Mucosa of stomach (tissue), 1 donor: Measurements from ENCODE around the gene HNRNPLL.

Experiments
- H3K27me3 ChIP-seq: one replicate; pipeline ENCODE4 v1.7.0; 2013; ENCODE audit warnings: mild to moderate bottlenecking, low read length; ENCODE audit not compliant: control insufficient read depth, insufficient read depth
- H3K36me3 ChIP-seq: one replicate; pipeline ENCODE4 v1.7.0; 2013; ENCODE audit warnings: low read length; ENCODE audit not compliant: control insufficient read depth, insufficient read depth
- H3K4me1 ChIP-seq: one replicate; pipeline ENCODE4 v1.7.0; 2013; ENCODE audit warnings: mild to moderate bottlenecking, low read length; ENCODE audit not compliant: control insufficient read depth, insufficient read depth
- H3K4me3 ChIP-seq: one replicate; pipeline ENCODE4 v1.7.0; 2013; ENCODE audit warnings: low read length
- H3K9ac ChIP-seq: one replicate; pipeline ENCODE4 v1.7.0; 2013; ENCODE audit warnings: mild to moderate bottlenecking, low read length, moderate library complexity
- H3K9me3 ChIP-seq: one replicate; pipeline ENCODE4 v1.7.0; 2013; ENCODE audit warnings: mild to moderate bottlenecking, low read length, moderate library complexity; ENCODE audit not compliant: control insufficient read depth
- donor health status: Pancreatic carcinoma.

HNRNPLL gene

GRCh38 chr2:38515155-38516074 is 87.3 kb downstream of the HNRNPLL start:
- Histone ChIP-seq H3K27me3 (no peaks in the 10 kb centered on the region), H3K4me1 (no peaks in the 10 kb centered on the region), H3K9ac (no peak overlapping the region), H3K36me3 (no peaks in the 10 kb centered on the region), H3K9me3 (no peaks in the 10 kb centered on the region), H3K4me3 (no peak overlapping the region)

GRCh38 chr2:38514603-38515154 is 88.0 kb downstream of the HNRNPLL start:
- Histone ChIP-seq H3K9ac (no peak overlapping the region), H3K9me3 (no peaks in the 10 kb centered on the region), H3K27me3 (no peaks in the 10 kb centered on the region), H3K36me3 (no peaks in the 10 kb centered on the region), H3K4me3 (no peak overlapping the region), H3K4me1 (no peaks in the 10 kb centered on the region)

- Histone ChIP-seq H3K9me3 (no peaks in the 10 kb centered on the region), H3K4me1 (peaks cover 13% of the 10 kb centered on the region), H3K4me3 (no peak overlapping the region), H3K27me3 (no peaks in the 10 kb centered on the region), H3K36me3 (no peaks in the 10 kb centered on the region), H3K9ac (no peak overlapping the region)
Measured at GRCh38 chr2:38512211-38512610, 90.5 kb downstream of the HNRNPLL start.
